GM13977 (cell line): ENCODE results near the gene SOCS7.

Source experiments
- DNase-seq: peaks from one replicate; pipeline ENCODE4 v3.0.0; 2012; ENCODE audit warnings: low spot score
- in situ Hi-C: fragments of 300-500 bp; cut with MboI; formaldehyde crosslinking; loops from one replicate; pipeline ENCODE4 v1.12.0; 2022; ENCODE audit warnings: low sequenced_read_pairs, low pct_unique_long_range_greater_than_20kb, mixed read lengths, inconsistent platforms; ENCODE audit not compliant: unreplicated experiment
- TF ChIP-seq, protein P1 (sequence below): IDR thresholded peaks from 2 replicates; pipeline ENCODE4 v1.5.1; 2012; ENCODE audit warnings: mild to moderate bottlenecking, control low read depth; ENCODE audit not compliant: insufficient read depth; ENCODE audit errors: extremely low read depth, missing control alignments

SOCS7 gene

DNA sequence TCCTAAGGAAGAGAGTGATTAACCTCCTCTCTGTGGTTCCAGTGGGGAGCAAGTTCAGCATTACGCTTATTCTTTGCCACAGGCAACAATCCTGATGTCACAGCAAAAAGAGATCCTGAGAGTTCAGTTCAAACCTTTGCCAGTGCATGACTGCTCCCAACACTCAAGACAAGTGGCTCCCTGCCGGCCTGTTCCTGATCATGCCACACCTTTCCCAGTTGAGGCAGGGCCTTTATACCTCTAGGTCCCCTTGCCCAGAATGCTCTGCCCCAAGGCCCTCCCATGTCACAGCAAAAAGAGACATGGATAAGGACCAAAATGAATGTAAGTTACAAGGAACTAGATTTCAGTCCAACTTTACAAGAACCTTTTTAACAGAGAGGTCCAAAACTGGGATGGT lies 45.6 kb downstream of the SOCS7 start:
- TF ChIP-seq, protein P1, sequence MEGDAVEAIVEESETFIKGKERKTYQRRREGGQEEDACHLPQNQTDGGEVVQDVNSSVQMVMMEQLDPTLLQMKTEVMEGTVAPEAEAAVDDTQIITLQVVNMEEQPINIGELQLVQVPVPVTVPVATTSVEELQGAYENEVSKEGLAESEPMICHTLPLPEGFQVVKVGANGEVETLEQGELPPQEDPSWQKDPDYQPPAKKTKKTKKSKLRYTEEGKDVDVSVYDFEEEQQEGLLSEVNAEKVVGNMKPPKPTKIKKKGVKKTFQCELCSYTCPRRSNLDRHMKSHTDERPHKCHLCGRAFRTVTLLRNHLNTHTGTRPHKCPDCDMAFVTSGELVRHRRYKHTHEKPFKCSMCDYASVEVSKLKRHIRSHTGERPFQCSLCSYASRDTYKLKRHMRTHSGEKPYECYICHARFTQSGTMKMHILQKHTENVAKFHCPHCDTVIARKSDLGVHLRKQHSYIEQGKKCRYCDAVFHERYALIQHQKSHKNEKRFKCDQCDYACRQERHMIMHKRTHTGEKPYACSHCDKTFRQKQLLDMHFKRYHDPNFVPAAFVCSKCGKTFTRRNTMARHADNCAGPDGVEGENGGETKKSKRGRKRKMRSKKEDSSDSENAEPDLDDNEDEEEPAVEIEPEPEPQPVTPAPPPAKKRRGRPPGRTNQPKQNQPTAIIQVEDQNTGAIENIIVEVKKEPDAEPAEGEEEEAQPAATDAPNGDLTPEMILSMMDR: no peak
- DNase-seq: no peak
- in situ Hi-C loops: no loop called here

DNA sequence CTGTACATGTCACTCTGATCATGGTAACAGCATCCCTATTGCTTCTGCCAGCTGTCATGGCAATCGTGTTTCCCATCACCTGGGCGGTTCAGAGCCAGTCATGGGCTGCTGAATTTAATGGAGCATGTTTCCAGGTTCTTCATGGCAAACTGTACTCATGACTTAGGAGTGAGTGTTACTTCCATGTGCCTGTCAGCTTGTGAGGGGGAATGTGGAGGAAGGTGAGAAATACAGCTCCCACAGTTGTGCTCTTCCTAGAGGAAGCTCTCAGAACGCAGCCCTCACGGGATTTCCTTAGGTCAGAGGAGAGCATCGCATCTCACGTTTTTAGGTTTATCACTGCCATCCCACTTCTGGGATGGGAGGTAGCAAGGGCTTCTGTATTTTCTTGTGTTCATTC lies 48.6 kb downstream of the SOCS7 start:
- DNase-seq: no peak

DNA sequence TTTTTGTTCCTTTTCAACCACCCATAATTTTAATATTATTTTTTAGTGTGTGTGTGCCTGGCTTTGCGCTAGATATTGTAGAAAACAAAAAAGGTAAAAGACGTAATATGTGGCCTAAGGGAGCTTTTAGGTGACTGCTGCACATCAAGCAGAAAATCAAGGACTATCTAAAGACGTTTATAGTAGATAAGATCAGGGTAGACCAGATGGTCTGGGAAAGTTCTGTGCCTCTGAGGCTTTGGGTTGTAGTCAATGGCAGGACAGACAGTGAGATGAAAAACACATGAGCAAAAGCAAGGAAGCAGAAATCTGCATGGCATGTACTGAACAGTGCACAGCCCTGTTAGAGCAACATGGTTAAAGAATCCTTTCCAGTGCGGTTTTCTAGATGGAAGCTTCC lies 49.8 kb downstream of the SOCS7 start:
- in situ Hi-C loops: no loop called here
- TF ChIP-seq, protein P1: no peak
- no peak for DNase-seq

More for the DNA sequence above, 48.6 kb downstream of the SOCS7 start:
- TF ChIP-seq, protein P1: no peak
- in situ Hi-C loops: no loop called here

DNA sequence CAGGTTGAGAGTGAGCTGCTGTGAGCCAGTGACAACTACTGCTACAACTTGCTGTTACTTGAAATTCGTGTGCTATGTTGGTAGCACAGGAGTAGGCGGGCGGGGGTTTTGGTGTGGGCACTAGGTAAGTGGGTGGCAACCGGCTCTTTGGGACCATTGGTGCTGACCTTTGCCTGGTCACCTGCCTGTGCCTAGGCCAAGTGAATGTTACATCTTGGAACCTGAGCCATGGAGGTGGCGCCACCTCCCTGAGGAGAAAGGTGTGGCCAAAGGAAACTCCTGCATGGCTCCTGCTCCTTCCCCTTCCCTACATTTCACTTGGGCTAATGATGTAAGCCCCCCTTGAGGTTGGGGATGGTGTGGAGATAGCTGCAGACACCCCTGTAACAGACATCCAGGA lies 51.3 kb downstream of the SOCS7 start:
- no peak for DNase-seq
- TF ChIP-seq, protein P1: no peak
- in situ Hi-C loops: no loop called here

DNA sequence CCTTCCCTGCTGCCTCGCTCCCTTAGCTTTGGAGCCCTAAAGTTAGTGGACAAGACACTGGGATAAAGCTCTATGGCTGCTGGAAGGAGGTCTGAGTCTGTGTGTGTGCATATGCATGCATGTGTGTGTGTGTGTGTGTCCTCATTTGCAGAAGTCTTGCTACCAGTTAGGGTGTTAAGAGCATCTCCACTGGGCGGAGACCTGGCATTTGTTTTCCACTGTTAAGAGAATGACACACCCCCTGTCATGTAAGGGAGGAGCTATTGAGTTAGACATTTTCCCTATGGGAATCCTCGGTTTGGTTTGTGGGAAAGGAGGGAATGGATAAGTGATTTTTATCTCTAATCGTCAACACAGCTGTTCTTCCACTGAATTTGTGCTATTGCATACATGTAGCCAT lies 51.8 kb downstream of the SOCS7 start:
- in situ Hi-C loops: no loop called here
- DNase-seq: no peak
- TF ChIP-seq, protein P1: no peak

DNA sequence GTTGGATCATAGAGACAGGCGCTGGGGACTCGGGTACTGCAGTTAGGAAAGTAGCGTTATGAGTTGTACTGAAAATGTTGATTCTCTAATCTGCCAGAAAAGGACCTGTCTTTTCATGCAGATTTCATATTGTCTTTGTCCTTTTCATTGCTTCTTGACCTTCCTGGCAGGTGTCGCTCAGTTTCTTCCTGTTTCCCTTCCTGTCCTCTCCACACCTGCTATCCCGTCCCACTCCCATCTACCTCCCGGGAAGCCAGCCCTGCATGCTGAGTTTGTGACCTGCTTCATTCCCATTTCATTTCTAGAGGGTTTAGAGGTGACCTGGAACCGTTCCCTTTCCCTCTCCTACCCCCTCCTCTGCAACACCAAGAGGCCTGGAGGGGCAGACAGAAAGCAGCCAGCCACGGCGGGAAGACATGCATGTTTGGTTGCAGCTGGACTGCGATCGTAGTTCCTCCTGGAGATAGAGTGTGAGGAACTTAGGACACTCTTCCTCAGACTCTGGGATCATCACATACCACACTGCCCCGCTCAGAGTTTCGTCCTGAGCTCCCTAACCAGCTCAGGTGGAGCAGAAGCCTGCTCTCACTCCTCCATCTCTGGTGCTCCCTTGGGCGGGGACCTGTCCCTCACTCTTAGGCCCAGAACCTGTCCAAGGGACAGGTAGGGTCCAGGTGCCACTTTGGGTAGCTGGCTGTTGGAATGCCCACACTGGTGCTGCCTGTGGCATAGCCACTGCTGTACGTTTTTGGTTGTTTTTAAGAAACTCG lies 52.7 kb downstream of the SOCS7 start:
- TF ChIP-seq, protein P1: no peak
- no peak for DNase-seq
- in situ Hi-C loops: no loop called here
